OCI-LY3 (cell line): ENCODE data around the gene RASGRF2.

Experiments used
- H2AFZ ChIP-seq: fragments of 200-600, 300-600 bp; shearing (Covaris generic); 2 replicates; pipeline ENCODE4 v1.6.0; 2014; ENCODE audit warnings: antibody characterized with exemption, low read depth, low read length
- H3K27ac ChIP-seq: fragments of 200-600, 300-600 bp; sonication (generic); 2 replicates; pipeline ENCODE4 v1.5.1; 2014; ENCODE audit warnings: mild to moderate bottlenecking, low read length, moderate library complexity, mixed read lengths
- H3K27me3 ChIP-seq: fragments of 200-600, 300-600 bp; sonication (generic); 2 replicates; pipeline ENCODE4 v1.6.1; 2014; ENCODE audit warnings: low read depth, low read length, mixed read lengths
- H3K36me3 ChIP-seq: fragments of 200-600, 300-600 bp; sonication (generic); replicated peaks from 2 replicates; pipeline ENCODE3; 2014; ENCODE audit warnings: low read depth, low read length, mixed read lengths
- H3K4me1 ChIP-seq: fragments of 300-600, 200-600 bp; sonication (generic); 2 replicates; pipeline ENCODE4 v1.6.1; 2014; ENCODE audit warnings: low read length, mixed read lengths
- H3K4me2 ChIP-seq: fragments of 200-600, 300-600 bp; sonication (generic); 2 replicates; pipeline ENCODE4 v1.6.1; 2014; ENCODE audit warnings: low read length, mixed read lengths
- H3K4me3 ChIP-seq: fragments of 300-600, 200-600 bp; sonication (generic); 2 replicates; pipeline ENCODE4 v1.5.1; 2014; ENCODE audit warnings: antibody characterized with exemption, mild to moderate bottlenecking, low read length, moderate library complexity
- H3K79me2 ChIP-seq: fragments of 300-600, 200-600 bp; shearing (Covaris generic); 2 replicates; pipeline ENCODE4 v1.6.1; 2014; ENCODE audit warnings: mild to moderate bottlenecking, low read length, mixed read lengths
- H3K9ac ChIP-seq: fragments of 300-600, 200-600 bp; shearing (Covaris generic); 2 replicates; pipeline ENCODE4 v1.6.0; 2014; ENCODE audit warnings: mild to moderate bottlenecking, low read length, moderate library complexity
- H3K9me3 ChIP-seq: fragments of 200-600, 300-600 bp; shearing (Covaris generic); 2 replicates; pipeline ENCODE4 v1.6.1; 2014; ENCODE audit warnings: low read length, mixed read lengths; ENCODE audit not compliant: insufficient read depth
- H4K20me1 ChIP-seq: fragments of 200-600, 300-600 bp; sonication (generic); 2 replicates; pipeline ENCODE4 v1.6.1; 2016; ENCODE audit warnings: low read length, mixed read lengths; ENCODE audit not compliant: insufficient read depth
- EZH2phosphoT487 ChIP-seq: fragments of 200-600 bp; shearing (Covaris generic); IDR thresholded peaks from 2 replicates; pipeline ENCODE4 v1.6.1; 2018; ENCODE audit warnings: antibody characterized with exemption, mixed run types, low read depth
- TF ChIP-seq, protein P1 (sequence below): fragments of 200-600, 300-600 bp; sonication (generic); IDR thresholded peaks from 2 replicates; pipeline ENCODE4 v1.5.1; 2014; ENCODE audit warnings: antibody characterized with exemption, low read length, low read depth

RASGRF2 gene

GRCh38 chr5:81244451-81244850, 284.3 kb downstream of the RASGRF2 start:
- no peaks in the 10 kb centered on the region for H3K9me3 ChIP-seq
- no peak for TF ChIP-seq EZH2phosphoT487
- TF ChIP-seq, protein P1, sequence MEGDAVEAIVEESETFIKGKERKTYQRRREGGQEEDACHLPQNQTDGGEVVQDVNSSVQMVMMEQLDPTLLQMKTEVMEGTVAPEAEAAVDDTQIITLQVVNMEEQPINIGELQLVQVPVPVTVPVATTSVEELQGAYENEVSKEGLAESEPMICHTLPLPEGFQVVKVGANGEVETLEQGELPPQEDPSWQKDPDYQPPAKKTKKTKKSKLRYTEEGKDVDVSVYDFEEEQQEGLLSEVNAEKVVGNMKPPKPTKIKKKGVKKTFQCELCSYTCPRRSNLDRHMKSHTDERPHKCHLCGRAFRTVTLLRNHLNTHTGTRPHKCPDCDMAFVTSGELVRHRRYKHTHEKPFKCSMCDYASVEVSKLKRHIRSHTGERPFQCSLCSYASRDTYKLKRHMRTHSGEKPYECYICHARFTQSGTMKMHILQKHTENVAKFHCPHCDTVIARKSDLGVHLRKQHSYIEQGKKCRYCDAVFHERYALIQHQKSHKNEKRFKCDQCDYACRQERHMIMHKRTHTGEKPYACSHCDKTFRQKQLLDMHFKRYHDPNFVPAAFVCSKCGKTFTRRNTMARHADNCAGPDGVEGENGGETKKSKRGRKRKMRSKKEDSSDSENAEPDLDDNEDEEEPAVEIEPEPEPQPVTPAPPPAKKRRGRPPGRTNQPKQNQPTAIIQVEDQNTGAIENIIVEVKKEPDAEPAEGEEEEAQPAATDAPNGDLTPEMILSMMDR = no peak
- no peaks in the 10 kb centered on the region for H3K79me2 ChIP-seq
- H4K20me1 ChIP-seq = no peaks in the 10 kb centered on the region
- H3K36me3 ChIP-seq = no peaks in the 10 kb centered on the region
- H2AFZ ChIP-seq = no peak overlapping the region
- H3K4me1 ChIP-seq = no peaks in the 10 kb centered on the region
- no peak overlapping the region for H3K9ac ChIP-seq
- H3K4me2 ChIP-seq = no peak overlapping the region
- H3K27ac ChIP-seq = no peak overlapping the region
- no peak overlapping the region for H3K4me3 ChIP-seq
- H3K27me3 ChIP-seq = no peaks in the 10 kb centered on the region

DNA sequence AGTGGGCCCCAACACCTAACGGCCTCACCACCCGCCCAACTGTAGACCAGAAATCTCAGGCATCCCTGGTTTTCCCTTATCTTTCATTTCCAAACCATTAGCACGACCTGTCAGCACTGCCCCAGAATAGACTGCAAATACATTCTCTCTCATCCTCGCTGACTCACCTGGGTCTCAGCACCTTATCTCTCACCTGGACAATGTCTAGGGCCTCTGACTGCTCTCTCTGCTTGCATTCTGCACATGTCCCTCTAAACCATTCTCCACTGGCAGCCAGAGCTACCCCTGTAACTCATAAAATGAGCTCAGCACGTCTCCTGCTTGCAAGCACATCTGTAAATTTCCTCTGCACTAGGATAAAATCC, 285.7 kb downstream of the RASGRF2 start:
- Histone ChIP-seq H3K4me1 (no peaks in the 10 kb centered on the region), H3K27ac (no peak overlapping the region), H3K79me2 (no peaks in the 10 kb centered on the region), H3K4me2 (no peak overlapping the region), H3K9ac (no peak overlapping the region), H2AFZ (no peak overlapping the region), H4K20me1 (no peaks in the 10 kb centered on the region), H3K9me3 (no peaks in the 10 kb centered on the region), H3K27me3 (no peaks in the 10 kb centered on the region), H3K4me3 (no peak overlapping the region), H3K36me3 (no peaks in the 10 kb centered on the region)
- no peak for TF ChIP-seq EZH2phosphoT487
- TF ChIP-seq, protein P1 = no peak

GRCh38 chr5:81246697-81247096, 286.5 kb downstream of the RASGRF2 start:
- no peak overlapping the region for H3K4me3 ChIP-seq
- H4K20me1 ChIP-seq = no peaks in the 10 kb centered on the region
- no peak overlapping the region for H3K27ac ChIP-seq
- no peaks in the 10 kb centered on the region for H3K9me3 ChIP-seq
- H3K4me1 ChIP-seq = no peaks in the 10 kb centered on the region
- no peak for TF ChIP-seq EZH2phosphoT487
- TF ChIP-seq, protein P1 = no peak
- no peaks in the 10 kb centered on the region for H3K79me2 ChIP-seq
- H3K4me2 ChIP-seq = no peak overlapping the region
- no peak overlapping the region for H2AFZ ChIP-seq
- H3K36me3 ChIP-seq = no peaks in the 10 kb centered on the region
- H3K9ac ChIP-seq = no peak overlapping the region
- H3K27me3 ChIP-seq = no peaks in the 10 kb centered on the region

- Histone ChIP-seq H2AFZ (no peak overlapping the region), H3K4me1 (no peaks in the 10 kb centered on the region), H3K27ac (no peak overlapping the region), H3K79me2 (no peaks in the 10 kb centered on the region), H3K9ac (no peak overlapping the region), H3K27me3 (no peaks in the 10 kb centered on the region), H4K20me1 (no peaks in the 10 kb centered on the region), H3K9me3 (no peaks in the 10 kb centered on the region), H3K4me3 (no peak overlapping the region), H3K4me2 (no peak overlapping the region), H3K36me3 (no peaks in the 10 kb centered on the region)
- no peak for TF ChIP-seq EZH2phosphoT487
- TF ChIP-seq, protein P1 = no peak
Observed at GRCh38 chr5:81247441-81247972, 287.3 kb downstream of the RASGRF2 start.
